Tibial artery (tissue), 4 donors: ENCODE measurements around the gene MRPL52.
A peak's percentile ranks its signal among the peaks of the same experiment; 100 is the strongest.

Experiments
- DNase-seq, 2 donors: peaks; one replicate each; pipeline ENCODE4 v3.0.0-alpha.2; 2019
- H3K27ac ChIP-seq, 2 donors: fragments of 200-600 bp; sonication (generic) in 1 of 2; 1 replicate in 1 of 2; 2 replicates in 1 of 2; pipeline ENCODE4 v1.5.1; 2018 to 2019; ENCODE audit warnings: mild to moderate bottlenecking in 1 of 2
- H3K27me3 ChIP-seq, 2 donors: fragments of 200-600 bp; sonication (generic) in 1 of 2; one replicate each; pipeline versions ENCODE4 v1.5.1 to v1.6.0; 2016 to 2019
- H3K36me3 ChIP-seq, 3 donors: fragments of 200-600 bp; sonication (generic) in 2 of 3; one replicate each; pipeline ENCODE4 v1.5.1; 2016 to 2019; ENCODE audit warnings: mild to moderate bottlenecking in 2 of 3
- H3K4me1 ChIP-seq, 4 donors: fragments of 200-600 bp; sonication (generic) in 2 of 4; 1 replicate in 3 of 4; 2 replicates in 1 of 4; pipeline ENCODE4 v1.5.1; 2016 to 2019
- H3K4me3 ChIP-seq, 2 donors: fragments of 200-600 bp; sonication (generic) in 1 of 2; 1 replicate in 1 of 2; 2 replicates in 1 of 2; pipeline ENCODE4 v1.5.1; 2018 to 2019; ENCODE audit warnings: mild to moderate bottlenecking in 2 of 2
- H3K9me3 ChIP-seq, 3 donors: fragments of 200-600 bp; sonication (generic) in 1 of 3; one replicate each; pipeline ENCODE4 v1.5.1; 2016 to 2019
- CTCF ChIP-seq, 2 experiments: fragments of 200-600 bp in 1 of 2; fragments of 450-650 bp in 1 of 2; IDR thresholded peaks; one replicate each; pipeline ENCODE4 v1.5.1; 2017 to 2019; ENCODE audit warnings: antibody characterized with exemption in 2 of 2, mild to moderate bottlenecking in 1 of 2, moderate library complexity in 1 of 2
- intact Hi-C: fragments of 100-400 bp; cut with DNase I; formaldehyde crosslinking; loops from one replicate; pipeline ENCODE4 v1.15.0; 2023; ENCODE audit warnings: low total_unique reads

Gene MRPL52

GRCh38 chr14:22829661-22830442, at the start of gene MRPL52:
Gene MRPL52 (plus strand): TSS chr14:22829887. CDS start chr14:22829913, 26 bp downstream.
- Histone ChIP-seq H3K27ac (peak within 1 kb of the TSS; percentile 77 to 81), H3K27me3 (no peaks in the 10 kb centered on the region), H3K36me3 (peaks cover 11 to 17% (median 12%) of the 10 kb centered on the region in 3 donors), H3K9me3 (no peaks in the 10 kb centered on the region), H3K4me3 (peak within 1 kb of the TSS; percentile 67 to 90), H3K4me1 (peaks cover 0 to 10% (median 9%) of the 10 kb centered on the region in 4 donors)
- peak; percentile 90 to 94 for DNase-seq
- TF ChIP-seq CTCF (IDR thresholded peaks at IDR 0.05), result no peak
- intact Hi-C loops, result loop anchor here (5.0 to 10.0 kb wide), 3 partner anchors 37 to 265 kb away; partner anchors contain the start of gene OXA1L

GRCh38 chr14:22780105-22780679, 49.5 kb upstream of the MRPL52 start:
- Histone ChIP-seq H3K9me3 (no peaks in the 10 kb centered on the region), H3K4me3 (no peak overlapping the region), H3K4me1 (no peaks in the 10 kb centered on the region), H3K27me3 (no peaks in the 10 kb centered on the region), H3K36me3 (peaks cover 0 to 4% (median 0%) of the 10 kb centered on the region in 3 donors), H3K27ac (no peak overlapping the region)
- no peak for DNase-seq
- intact Hi-C loops, result no loop called here
- no peak for TF ChIP-seq CTCF (IDR thresholded peaks at IDR 0.05)

GRCh38 chr14:22780941-22781300, 48.8 kb upstream of the MRPL52 start:
- Histone ChIP-seq H3K4me3 (no peak overlapping the region), H3K27me3 (no peaks in the 10 kb centered on the region), H3K9me3 (no peaks in the 10 kb centered on the region), H3K27ac (no peak overlapping the region), H3K36me3 (no peaks in the 10 kb centered on the region), H3K4me1 (no peaks in the 10 kb centered on the region)
- intact Hi-C loops, result no loop called here
- DNase-seq, result no peak
- no peak for TF ChIP-seq CTCF (IDR thresholded peaks at IDR 0.05)

- Histone ChIP-seq H3K4me1 (no peaks in the 10 kb centered on the region), H3K27ac (no peak overlapping the region), H3K4me3 (no peak overlapping the region), H3K27me3 (no peaks in the 10 kb centered on the region), H3K36me3 (no peaks in the 10 kb centered on the region), H3K9me3 (no peaks in the 10 kb centered on the region)
- no peak for DNase-seq
- intact Hi-C loops, result no loop called here
- TF ChIP-seq CTCF (IDR thresholded peaks at IDR 0.05), result no peak
Measured at GRCh38 chr14:22781301-22781991, 48.2 kb upstream of the MRPL52 start.

DNA sequence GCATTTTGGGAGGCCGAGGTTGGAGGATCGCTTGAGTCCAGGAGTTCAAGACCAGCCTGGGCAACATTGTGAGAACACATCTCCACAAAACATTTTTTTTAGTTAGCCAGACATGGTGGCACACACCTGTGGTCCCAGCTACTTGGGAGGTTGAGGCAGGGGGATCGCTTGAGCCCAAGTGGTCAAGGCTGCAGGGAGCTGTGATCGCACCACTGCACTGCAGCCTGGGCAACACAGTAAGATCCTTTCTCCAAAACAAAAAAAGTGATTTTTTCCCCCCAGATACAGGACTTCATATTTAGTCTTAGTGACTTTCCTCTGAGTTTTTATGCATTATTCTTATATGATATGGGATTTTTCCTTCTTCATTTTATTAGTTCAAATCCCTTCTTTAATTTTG, 43.0 kb upstream of the MRPL52 start:
- Histone ChIP-seq H3K4me1 (no peaks in the 10 kb centered on the region), H3K9me3 (no peaks in the 10 kb centered on the region), H3K27me3 (no peaks in the 10 kb centered on the region), H3K27ac (no peak overlapping the region), H3K4me3 (no peak overlapping the region), H3K36me3 (no peaks in the 10 kb centered on the region)
- intact Hi-C loops, result no loop called here
- no peak for DNase-seq
- TF ChIP-seq CTCF (IDR thresholded peaks at IDR 0.05), result no peak
